GM12875 (cell line): ENCODE data around the gene PNLIP.

Experiments
- H3K4me3 ChIP-seq: one replicate; pipeline ENCODE4 v1.5.1; 2011; ENCODE audit warnings: low read depth, low read length, control low read depth
- CTCF ChIP-seq: IDR thresholded peaks from 2 replicates; pipeline ENCODE4 v1.5.1; 2011; ENCODE audit warnings: low read depth, mild to moderate bottlenecking, control low read depth, inconsistent platforms, low read length, moderate library complexity, borderline replicate concordance; ENCODE audit not compliant: insufficient read depth

Gene PNLIP

GRCh38 chr10:116593139-116593740, 47.5 kb downstream of the PNLIP start:
- TF ChIP-seq CTCF = no peak
- H3K4me3 ChIP-seq = no peak overlapping the region

GRCh38 chr10:116594525-116595035, 48.8 kb downstream of the PNLIP start:
- no peak overlapping the region for H3K4me3 ChIP-seq
- no peak for TF ChIP-seq CTCF

GRCh38 chr10:116596062-116596461, 50.3 kb downstream of the PNLIP start:
- no peak for TF ChIP-seq CTCF
- no peak overlapping the region for H3K4me3 ChIP-seq

- no peak overlapping the region for H3K4me3 ChIP-seq
- TF ChIP-seq CTCF = no peak
These were observed 51.8 kb downstream of the PNLIP start for GRCh38 chr10:116597543-116597942.

GRCh38 chr10:116598329-116598728, 52.6 kb downstream of the PNLIP start:
- H3K4me3 ChIP-seq = no peak overlapping the region
- TF ChIP-seq CTCF = no peak

- no peak overlapping the region for H3K4me3 ChIP-seq
- no peak for TF ChIP-seq CTCF
These were observed 54.3 kb downstream of the PNLIP start for GRCh38 chr10:116599991-116600390.

GRCh38 chr10:116602648-116603400, 57.1 kb downstream of the PNLIP start:
- no peak for TF ChIP-seq CTCF
- H3K4me3 ChIP-seq = no peak overlapping the region
